Stimulated activated CD4-positive, alpha-beta T cell treated with anti-CD3 and anti-CD28 coated beads, Interleukin-15, amount 100 ng/mL, for 48 hours (primary cell): ENCODE results near the gene SAV1.
"Not testable (repeated sequence)": the region's sequence is repeated elsewhere in the genome, so short reads cannot be mapped to it uniquely, and the experiment has no call there.

Source experiments
- DNase-seq, 2 donors: peaks; one replicate each; pipeline ENCODE4 v3.0.0-alpha.2; 2020; ENCODE audit warnings: low read depth in 2 of 2

Gene SAV1

DNA sequence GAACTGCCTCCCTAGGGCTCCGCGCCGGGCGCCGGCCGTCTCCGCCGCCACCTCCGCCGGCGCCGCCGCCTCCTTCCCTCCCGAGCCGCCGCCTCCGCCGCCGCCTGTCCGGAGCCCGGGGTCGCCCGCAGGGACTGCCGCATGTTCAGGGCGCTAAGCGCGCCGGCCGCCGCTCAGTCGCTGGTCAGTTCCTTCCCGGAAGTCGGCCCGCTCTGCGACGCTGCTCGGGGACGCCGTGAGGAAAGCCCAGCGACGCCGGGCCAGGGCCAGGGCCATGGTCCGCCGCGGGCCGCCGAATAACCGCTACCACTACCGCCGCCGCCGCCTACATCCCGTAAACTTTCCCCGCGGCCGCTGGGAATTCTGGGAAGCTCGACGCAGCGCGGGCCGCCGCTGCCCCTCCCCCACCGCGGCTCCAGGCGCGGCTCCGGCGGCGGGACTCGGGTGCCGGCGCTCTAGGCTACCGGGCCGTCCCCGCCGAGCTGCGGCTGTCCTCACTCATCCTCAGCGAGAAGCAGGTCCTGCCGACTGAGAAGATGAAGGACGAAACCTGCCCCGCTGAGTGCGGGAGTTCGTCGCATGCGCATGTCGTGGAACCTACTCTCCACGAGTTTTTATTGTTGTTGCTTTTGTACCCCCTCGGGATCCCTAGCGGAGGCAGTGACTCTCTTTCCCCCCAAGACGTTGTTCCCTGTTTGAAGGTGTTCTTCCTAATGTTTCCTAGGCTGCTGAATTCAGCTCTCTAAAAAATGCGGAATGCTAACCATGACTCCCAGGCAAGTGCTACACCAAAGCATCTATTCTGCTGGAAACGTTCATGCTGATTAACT lies at the start of gene SAV1:
Gene SAV1 (minus strand): TSS at position 311 of the 830 bp plus-strand sequence. CDS start 339 bp downstream, outside the sequence.
- peak; percentile 25 to 41 for DNase-seq

DNA sequence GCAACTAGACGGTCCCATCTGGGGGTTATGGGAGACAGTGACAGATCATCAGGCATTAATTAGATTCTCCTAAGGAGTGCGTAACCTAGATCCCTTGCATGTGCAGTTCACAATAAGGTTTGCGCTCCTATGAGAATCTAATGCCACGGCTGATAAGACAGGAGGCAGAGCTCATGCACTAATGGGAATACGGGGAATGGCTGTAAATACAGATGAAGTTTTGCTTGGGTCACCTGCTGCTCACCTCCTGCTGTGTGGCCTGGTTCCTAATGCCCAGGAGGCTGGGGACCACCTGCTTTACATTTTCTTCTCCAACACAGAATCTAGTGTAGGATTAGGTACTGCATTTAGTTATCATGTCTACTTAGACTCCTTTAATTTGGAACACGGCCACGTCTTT lies 49.7 kb upstream of the SAV1 start:
- DNase-seq: no peak

DNA sequence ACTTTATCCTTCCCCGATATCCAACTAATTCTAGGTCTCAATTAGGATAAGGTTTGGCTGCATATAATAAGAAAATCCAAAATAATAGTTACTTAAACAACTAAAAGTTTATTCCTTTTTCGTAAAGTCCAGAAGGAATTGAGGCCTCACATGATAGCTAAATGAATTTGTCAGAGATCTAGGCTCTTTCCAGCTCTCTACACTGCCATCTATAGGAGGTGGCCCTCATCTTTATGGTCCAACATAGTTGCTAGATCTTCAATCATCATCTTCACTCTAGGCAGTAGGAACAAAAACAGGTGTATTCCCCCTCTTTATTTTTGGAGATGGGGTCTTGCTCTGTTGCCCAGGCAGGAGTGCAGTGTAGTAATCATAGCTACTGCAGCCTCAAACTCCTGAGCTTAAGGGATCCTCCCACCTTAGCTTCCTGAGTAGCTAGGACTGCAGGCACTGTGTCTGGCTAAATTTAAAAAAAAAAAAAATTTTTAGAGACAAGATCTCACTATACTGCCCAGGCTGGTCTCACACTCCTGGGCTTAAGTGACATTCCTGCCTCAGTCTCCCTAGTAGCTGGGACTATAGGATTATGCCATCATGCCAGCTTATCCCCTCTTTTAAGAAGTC lies 46.5 kb upstream of the SAV1 start:
- no peak for DNase-seq

DNA sequence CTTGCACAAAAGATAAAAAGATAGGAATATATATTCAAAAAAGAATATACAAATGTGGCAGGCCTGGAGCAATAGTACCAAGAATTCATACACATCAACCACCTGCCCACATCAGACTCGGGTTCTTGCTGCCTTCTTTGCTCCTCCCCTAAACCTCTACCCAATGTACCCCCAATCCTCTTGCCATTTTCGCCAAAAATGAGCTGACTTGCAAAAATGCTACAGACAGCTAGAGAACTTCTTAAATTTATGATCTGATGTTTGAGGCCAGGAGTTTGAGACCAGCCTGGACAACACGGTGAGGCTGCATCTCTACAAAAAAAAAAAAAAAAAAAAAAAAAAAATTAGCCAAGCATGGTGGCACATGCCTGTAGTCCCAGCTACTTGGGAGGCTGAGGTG lies 42.9 kb upstream of the SAV1 start:
- DNase-seq: no peak

DNA sequence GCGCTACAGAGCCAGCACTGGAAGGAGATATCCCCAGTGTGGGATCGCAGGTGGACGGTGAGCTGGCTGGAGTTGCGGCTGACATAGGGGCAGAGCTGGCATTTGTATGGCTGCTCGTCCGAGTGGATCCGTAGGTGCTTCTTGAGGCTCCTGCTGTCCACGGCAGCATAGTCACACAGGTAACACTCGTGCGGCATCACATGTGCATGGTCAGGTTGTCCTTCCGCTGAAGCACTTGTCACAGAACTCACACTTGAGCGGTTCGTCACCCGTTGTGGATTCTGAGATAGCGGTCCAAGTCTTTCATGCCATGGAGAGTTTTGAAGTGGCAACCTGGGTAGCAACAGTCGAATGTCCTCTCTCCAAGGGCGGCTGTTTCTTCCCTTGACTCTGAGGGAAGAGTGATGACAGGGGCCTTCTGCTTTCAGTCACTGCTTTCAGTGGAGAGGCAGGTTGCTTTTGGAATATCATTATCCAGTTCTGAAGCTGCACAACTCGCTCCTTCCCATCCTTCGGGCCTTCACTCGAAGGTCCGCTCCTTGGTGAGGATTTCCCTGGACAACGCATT lies 37.0 kb upstream of the SAV1 start:
- no peak for DNase-seq

DNA sequence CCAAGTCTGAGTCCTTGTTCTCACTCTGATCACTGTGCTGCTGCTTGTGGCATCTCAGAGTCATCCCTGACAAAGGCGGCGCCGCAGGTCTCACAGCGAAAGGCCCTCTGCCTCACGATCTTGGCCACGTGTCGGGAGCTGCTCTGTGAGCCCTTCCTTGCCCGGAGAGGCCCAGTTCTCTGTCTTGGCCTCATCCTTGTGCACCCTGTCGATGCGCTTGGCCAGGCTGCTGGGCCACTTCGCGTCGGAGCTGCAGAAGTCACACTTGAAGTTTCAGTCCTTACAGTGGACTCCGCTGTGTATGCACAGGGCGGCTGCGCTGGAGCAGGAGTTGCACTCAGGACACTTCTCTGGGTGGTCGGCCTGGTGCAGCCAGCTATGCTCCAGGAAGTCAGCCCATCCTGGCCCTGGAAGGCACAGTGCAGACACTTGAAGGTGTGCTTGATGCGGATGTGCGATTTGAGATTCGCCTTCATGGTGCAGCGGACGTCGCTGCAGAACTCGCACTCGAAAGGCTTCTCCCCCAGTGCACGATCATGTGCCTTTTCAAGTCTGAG lies 36.4 kb upstream of the SAV1 start:
- DNase-seq: no peak

DNA sequence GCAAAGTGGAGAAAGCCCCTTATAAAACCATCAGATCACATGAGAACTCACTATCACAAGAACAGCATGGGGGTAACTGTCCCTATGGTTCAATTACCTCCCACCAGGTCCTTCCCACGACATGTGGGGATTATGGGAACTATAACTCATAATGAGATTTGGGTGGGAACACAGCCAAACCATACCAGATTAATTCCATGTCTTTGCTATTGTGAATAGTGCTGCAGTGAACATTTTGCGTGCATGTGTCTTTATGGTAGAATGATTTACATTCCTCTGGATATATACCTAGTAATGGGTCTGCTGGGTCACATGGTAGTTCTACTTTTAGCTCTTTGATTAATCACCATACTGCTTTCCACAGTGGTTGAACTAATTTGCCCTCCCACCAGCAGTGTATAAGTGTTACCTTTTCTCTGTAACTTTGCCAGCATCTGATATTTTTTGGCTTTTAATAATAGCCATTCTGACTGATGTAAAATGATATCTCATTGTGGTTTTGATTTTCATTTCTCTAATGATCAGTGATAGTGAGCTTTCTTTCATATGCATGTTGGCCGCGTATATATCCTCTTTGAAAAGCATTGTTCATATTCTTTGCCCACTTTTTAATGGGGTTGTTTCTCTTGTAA lies 29.7 kb upstream of the SAV1 start:
- DNase-seq: no peak

DNA sequence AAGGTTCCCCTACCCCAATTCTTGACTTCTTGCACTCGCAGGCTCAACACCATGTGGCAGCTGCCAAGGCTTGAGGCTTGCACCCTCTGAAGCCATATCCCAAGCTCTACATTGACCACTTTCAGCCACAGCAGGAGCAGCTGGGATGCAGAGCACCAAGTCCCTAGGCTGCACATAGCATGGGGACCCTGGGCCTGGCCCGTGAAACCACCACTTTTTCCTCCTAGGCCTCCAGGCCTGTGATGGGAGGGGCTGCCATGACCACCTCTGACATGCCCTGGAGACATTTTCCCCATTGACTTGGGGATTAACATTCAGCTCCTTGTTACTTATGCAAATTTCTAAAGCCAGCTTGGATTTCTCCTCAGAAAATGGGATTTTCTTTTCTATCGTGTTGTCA lies 26.2 kb upstream of the SAV1 start:
- DNase-seq: not testable (repeated sequence)

DNA sequence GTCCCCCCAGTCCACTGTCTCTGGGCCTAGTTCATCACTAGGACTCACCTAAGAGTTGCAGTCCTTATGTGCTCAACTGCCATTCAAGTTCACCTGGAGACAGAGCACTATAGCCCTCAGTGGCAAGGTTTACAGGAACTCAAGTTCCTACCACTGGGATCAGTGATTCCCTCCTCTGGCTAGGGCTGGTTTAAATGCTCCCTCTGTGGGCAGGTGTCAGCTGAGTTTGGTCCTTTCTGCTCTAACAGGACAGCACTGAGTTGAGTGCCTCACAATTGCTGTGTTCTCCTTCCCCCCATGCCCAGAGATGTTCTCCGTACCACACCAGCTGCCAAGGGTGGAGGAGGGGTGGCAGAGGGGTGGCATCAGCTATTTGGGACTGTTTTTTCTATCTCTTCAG lies 20.8 kb upstream of the SAV1 start:
- DNase-seq: no peak

DNA sequence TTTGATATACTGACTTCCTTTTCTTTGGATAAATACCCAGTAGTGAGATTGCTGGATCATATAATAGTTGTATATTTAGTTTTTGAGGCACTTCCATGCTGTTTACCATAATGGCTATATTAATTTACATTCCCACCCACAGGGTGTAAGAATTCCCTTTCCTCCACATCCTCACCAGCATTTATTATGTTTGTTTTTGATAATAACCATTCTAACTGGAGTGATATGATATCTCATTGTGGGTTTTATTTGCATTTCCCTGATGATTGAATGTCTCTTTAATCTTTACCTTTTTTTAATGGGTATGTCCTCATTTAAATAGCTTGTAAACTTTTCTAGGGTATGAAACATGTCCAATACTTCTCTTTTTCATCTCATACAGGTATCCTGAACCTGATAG lies 11.6 kb upstream of the SAV1 start:
- DNase-seq: no peak

DNA sequence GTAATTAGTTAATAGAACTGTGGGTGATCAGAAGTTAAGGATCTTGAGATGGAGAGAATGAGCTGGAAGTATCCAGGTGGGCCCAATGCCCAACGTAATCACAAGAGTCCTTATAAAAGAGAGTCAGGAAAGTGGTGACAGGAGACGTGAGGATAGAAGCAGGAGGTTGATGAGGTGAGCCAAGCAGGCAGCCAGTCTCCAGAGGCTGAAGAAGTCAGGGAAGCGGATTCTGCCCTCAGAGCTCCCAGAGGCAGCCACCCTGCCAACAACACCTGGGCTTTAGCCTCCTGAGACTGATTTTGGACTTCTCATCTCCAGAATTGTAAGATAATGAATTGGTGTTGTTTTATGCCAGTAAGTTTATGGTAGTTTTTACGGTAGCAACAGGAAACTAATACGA lies 10.1 kb upstream of the SAV1 start:
- DNase-seq: no peak

DNA sequence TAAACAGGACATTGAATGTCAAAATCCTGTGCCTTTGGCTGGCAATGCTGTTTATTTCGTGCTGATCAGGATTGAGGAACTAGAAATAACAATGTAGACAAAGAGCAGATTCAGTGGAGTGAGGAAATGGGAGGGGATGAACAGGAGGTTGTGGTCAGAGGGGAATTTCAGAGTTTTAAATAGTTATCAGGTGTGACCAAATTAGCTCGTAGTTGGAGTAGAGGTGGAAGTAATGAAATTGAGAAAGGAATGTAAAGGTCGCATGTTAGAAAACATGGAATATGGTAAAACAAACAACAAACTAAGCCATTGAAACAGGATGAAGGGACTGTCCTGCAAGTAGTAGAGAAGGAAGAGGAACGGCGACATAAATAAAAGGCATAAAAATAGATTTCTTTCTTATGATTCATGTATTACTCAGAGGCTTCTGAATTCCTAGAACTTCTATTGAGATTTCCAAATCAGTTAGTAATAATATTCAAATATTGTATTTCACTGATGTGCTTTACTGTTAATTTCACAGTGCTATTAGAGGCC lies 9.5 kb upstream of the SAV1 start:
- DNase-seq: no peak

DNA sequence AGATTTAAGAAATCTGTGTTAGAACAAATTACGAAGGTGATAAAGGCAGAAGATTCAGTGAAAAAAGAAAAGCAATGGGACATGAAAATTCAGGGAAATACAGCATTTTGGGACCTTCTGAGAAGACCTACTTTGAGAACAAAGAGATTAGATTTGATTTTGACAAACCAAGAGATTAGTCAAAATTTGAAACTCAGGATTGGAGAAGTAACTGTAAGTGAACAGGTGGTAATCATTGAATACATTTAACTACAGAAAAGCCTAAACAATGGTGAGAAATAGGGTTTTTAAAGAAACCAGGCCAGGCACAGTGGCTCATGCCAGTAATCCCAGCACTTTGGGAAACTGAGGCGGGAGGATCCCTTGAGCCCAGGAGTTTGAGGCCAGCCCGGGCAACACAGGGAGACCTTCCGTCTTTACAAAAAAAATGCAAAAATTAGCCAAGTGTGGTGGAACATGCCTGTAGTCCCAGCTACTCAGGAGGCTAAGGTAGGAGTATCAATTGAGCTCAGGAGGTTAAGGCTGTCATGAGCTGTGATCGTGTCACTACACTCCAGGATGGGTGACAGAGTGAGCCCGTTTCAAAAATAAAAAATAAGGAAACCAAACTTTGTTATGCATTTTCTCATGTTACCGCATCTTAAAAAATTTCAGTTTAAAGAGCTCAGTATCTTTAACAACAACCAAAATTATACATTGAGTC lies 8.9 kb upstream of the SAV1 start:
- DNase-seq: no peak

DNA sequence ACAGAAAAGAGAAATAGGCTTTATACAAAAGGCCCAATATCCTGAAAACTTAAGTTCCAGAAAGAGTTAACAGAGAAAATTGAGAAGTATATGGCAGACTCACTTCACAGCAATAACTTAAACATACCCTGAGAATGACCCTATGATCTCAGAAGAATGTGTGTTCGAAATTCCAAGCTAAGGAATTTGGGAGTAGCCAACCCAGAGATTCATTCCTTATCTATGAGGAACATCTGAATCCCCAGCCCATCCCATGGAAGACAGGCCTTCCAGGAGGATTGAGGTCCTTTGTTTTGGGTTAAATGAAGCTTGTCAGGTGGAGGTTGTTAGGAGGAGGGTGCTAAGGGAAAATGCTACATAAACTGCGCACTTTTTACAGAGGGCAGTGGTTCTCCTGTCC lies 7.5 kb upstream of the SAV1 start:
- DNase-seq: no peak

DNA sequence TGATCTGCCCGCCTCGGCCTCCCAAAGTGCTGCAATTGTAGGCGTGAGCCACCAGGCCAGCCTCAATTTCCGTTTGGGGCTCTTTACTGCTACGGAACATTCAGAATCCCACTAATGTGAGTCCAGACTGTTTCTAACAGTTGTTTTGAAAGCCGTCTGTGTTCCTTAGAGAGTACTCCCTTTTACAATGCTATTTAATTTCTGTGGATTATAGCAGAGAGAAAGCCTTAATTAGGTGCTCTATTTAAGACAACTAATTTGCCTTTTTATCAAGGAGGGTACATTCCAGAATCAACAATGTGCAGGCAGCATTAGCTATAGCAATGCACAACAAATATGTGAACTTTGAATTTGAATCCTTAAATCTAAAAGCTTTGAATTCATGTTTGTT lies 2.8 kb upstream of the SAV1 start:
- no peak for DNase-seq

DNA sequence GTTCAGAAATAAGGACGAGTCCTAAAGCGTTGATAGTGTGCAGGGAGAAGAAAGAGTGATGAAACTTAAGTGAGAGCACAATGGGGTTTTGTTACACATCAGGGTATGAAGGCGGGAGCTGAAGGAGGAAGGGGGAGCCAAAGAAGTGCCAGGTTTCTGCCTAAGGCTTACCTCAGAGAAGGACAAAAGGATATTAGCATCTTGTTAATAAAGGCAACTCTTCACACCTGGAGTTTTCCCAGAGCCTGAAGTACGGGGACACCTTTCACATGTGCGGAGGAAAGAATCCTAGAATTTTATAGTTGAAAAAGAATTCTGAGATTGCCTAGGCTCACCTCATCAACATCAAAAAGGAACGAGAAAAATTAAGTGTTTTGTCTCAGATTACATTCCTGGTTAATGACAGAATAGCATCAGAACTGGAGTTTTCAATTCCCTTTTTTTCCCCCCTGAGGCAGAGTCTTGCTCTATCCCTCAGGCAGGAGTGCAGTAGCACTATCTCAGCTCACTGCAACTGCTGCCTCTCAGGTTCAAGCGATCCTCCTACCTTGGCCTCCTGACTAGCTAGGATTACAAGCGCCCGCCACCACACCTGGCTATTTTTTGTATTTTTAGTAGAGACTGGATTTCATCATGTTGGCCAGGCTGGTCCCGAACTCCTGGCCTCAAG lies 2.2 kb upstream of the SAV1 start:
- no peak for DNase-seq

DNA sequence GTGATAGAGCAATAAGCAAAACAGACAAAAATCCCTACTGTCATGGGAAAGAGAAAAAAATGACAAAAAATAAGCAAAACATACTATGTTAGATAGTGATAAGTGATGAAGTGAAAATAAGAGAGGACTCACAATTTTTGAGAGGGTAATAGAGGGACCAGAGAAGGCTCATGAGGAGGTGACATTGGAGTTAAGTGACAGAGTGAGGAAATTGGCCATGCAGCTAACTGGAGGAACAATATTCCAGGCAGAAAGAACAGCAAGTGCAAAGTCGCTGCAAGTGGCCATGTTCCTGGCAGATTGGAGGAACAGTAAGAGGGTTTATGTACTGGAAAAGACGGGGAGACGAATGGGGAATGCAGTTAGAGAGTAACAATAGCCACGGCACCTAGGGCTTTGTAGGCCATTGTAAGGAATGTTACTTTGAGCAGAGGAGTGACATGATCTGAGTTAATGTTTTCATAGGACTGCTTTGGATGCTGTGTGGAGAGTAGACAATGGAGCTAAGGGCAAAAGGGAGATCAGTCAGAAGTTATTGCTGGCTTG lies 1.4 kb upstream of the SAV1 start:
- DNase-seq: no peak

DNA sequence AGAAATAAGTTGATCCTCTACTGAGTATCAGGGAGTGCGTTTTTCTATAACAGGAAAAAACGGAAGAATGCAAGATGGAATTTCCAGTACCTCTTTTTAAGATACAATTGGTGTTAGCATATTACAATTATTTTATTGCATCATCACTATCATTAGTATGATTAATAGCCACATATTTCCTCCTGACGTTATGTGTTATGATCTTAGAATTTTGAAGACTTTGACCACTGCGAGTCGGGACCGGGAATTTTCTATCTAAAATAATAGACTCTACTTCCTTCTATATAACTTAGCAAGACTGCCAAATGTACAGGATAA lies 679 bp upstream of the SAV1 start:
- no peak for DNase-seq

DNA sequence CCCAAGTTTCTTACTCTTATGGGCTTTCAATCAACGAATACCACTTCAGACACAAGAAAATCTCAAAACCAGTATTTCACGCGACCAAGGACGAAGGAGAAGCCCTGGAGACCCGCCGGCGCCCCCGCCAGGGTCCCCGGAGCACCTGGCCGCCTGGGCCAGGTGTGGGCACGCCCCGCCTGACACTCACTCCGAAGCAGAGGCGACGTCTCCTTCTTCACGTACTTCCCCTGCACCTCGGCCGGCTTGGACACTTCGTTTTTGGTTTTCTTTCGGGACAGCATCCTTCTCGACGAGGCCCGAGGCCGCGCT lies 466 bp downstream of the SAV1 start:
- DNase-seq: peak in 1 of 2 donors; percentile 22

DNA sequence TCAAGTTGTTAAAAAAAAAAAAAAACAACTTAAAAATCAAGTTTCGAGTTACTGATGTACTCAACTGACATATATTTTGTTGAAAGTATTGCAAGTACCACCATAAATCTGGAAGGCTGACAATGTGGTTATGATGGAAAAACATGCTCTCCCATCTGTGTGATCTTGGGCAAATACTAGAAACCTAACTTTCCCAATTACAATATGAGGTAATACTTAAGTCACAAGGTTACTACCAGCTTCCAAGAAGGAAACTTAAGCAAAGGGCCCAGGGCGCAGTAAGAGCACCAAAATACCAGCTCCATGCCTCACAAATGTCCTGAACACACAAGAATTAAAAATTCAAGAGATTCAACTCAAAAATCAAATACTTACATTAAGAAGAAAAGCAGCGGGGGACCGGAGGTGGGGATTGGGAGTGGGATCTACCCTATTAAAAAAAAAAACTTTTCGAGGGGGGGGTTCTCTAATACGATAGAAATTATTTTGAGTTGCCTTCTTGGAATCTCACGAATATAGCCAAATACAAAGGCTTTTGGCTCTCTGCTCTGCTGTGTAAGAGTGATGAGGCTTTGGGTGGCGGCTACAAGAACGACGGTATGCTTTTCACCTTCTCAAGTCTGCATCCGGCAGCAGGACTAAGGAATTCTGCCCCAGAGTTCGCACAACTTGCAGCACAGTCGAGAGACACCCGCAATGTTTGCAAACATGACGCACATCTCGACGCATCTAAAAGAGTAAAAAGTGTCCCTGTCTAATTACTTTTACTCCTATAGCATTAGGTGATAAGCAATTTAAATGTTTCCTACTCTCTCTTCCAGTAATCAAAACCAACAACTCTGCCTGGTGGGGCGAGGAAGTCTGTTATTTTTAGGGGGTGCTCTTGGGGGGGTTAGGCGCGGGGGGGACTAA lies 1.1 kb downstream of the SAV1 start:
- DNase-seq: no peak
